ENCODE measurements around the gene MYO1H.

GRCh38 chr12:109464642-109465351, 117.1 kb downstream of the MYO1H start:
- TF ChIP-seq CTCF (IDR thresholded peaks at IDR 0.05) (no peak), ZFX (IDR thresholded peaks at IDR 0.05; ENCODE audit: borderline replicate concordance) (no peak)
